GM12801 (cell line): Measurements from ENCODE around the gene COL9A1.

Experiments
- TF ChIP-seq, protein P1 (sequence below): IDR thresholded peaks from one replicate; pipeline ENCODE4 v1.5.1; 2011; ENCODE audit warnings: control low read depth; ENCODE audit not compliant: insufficient read length; ENCODE audit errors: extremely low read depth

Gene COL9A1

DNA sequence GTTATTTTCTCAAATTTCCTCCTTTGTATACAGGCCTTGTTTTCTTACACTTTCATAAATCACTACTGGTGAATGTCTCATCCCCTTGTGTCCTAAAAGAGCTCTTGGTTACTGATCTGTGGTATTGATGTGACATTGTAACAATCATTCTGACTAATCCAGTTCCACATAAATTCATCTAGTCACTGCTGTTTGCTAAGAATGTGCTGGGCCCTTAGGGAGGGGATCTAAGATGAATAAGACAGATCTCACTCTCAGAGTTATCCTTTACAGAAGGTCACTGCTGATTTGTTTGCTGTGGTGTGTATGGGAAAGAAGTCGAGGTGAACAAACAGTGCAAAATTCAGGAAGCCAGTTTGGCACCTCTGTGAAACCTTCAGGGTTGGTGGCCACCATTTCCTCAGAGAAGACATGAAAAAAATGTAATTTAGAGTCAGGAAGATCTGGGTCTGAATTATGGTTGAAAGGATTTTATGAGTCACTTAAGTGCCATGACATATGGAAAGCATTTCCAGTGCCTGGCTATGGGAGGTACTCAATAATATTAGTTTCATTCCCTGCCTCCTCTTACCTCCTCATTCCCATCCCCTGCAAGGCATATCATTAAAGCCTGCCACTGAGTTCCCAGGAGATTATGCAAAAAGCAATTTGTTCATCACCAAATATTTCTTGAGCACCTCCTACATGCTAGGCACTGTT is 121.8 kb downstream of the COL9A1 start:
- TF ChIP-seq, protein P1, sequence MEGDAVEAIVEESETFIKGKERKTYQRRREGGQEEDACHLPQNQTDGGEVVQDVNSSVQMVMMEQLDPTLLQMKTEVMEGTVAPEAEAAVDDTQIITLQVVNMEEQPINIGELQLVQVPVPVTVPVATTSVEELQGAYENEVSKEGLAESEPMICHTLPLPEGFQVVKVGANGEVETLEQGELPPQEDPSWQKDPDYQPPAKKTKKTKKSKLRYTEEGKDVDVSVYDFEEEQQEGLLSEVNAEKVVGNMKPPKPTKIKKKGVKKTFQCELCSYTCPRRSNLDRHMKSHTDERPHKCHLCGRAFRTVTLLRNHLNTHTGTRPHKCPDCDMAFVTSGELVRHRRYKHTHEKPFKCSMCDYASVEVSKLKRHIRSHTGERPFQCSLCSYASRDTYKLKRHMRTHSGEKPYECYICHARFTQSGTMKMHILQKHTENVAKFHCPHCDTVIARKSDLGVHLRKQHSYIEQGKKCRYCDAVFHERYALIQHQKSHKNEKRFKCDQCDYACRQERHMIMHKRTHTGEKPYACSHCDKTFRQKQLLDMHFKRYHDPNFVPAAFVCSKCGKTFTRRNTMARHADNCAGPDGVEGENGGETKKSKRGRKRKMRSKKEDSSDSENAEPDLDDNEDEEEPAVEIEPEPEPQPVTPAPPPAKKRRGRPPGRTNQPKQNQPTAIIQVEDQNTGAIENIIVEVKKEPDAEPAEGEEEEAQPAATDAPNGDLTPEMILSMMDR = no peak

DNA sequence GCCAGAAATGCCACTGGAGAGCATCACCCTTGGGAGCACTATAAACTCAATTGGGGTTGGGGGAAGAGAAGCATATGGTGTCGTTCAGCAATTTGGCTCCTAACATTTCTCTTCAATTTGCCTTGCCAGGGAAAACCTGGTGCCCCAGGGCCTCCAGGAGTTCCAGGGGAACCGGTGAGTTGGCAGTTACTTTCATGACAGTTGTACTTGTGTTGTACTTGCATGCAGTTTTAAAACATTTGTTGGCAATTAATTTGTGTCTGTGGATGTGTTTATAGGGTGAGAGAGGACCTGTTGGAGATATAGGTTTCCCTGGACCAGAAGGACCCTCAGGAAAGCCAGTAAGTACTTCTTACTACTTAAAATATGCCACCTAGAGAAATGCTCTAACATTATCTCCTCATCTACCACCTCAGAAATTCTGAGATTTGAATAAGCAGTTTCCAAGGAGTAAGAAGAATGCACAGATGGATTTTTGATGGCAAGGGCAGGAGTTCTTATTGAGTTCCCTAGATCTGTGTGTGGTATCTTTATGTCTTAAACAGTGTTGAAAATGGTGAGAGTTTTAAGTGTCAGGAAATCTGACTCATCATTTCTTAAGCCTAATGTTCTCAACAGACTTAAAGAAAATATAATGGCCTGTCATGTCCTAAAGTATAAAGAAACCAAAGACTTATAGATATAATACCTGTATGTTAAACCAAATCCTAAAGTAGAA is 122.5 kb downstream of the COL9A1 start:
- TF ChIP-seq, protein P1 = no peak

DNA sequence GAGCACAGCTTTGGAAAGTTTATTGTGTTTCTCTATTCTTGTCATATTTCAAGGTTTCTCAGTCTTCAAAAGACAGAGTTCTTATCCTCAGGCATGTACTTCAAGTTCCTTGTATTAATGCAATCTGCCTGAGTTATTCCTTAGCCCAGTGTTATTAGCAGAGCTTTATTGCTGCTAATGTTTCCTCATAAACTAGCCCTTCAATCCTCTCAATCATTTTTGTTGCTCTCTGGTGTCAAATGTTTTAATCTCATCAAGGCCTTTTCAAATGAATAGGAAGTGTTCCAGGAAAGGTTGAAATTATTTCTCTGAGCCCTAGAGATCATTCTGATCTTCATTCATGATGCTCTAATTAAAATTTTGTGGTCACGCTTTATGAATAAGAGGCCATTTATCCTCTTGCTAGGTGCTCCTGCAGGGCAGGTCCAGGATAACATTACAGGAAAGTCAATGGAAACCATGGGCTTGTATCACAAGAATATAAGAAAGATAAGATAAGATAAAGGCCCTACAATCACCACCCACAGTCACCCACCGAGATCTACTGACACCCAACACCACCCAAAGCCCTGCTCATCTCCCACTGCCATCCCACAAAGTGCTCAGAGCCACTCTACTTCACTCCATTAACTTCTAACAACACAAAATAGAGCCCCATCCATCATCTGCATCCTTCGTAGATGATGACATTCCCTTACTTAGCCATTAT is 125.9 kb downstream of the COL9A1 start:
- TF ChIP-seq, protein P1 = no peak

DNA sequence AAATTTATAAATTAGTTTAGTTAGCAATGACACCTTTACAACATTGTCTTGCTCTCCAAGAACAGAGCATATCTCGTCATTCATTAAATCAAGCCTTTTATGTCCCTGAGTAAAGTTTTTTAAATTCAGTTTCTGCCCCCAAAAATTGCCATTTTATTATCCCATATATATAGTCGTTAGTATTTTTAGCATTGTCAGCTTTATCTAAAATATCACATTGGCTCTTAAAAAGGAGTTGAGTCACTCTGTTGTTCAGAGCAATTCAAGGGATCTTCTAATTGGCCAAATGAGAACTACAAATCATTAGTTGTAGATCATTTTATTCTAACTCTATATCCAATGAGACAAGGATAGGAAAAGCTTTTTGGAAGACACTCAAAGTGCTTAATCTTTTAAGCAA is 127.1 kb downstream of the COL9A1 start:
- TF ChIP-seq, protein P1 = no peak

DNA sequence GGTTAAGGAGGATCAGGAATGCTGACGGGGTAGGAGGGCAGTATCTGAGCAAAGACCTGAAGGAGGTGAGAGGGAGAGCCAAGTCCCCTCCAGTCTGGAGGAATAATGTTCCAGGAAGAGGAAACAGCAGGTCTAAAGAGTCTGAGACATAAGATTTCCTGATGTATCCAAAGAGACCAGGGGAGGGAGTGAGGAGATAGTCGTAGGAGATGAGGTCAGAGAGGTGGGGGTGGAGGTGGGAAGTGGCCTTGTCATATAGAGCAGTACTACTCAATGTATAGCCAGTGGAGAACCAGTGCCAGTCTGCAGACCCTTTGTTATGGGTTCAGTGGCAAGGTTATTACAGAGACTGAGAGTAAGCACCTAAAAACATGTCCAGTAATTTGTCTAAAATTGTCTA is 130.6 kb downstream of the COL9A1 start:
- TF ChIP-seq, protein P1 = no peak

DNA sequence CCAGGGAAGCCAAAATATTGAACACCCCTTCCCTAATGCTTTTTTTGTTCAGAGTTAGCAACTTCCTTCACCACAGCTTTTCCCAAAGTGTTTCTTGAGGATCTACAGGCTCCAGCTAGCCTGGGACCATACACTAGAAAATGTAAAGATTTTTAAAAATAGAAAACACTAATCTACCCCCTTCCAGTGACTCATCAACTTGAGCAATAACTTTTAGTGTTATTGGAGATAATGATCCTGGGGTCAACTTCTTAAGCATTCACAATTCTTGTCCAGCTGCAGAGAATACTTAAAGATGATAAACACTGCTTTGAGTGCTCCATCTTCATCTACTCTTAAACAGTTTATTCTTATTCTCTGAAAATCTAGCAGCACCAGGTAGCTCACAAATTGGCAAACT is 131.6 kb downstream of the COL9A1 start:
- TF ChIP-seq, protein P1 = no peak

DNA sequence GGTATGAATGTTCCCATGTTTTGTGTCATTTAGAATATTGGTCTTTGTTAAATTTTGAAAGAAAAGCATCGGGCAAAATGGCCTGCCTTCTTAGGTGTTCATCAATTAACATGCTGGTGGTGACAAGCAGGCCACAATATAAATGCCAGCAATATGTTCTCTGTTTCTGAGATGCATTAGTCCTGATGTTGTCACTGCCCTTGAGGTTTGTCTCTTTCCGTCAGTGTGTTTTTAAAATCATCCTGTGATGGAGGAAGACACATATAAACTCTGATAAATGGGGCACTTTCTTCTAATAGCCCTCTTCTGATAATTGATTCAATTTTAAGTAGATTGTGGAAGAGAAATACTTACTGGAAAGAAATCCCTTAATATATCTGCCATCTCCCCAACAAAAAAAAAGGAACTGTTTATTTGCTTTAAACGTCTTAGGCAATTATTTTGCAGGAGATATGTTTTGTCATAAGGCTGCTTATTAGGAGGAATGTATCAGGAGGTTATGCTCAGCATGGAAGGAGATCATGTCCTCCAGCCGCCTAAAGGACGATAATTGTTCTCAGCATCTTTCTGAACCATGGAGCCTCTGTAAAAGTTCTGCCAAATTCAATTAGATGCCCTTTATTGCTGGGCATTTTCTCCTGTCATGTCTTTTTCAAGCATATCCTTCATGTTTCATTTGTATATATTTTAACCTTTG is 134.1 kb downstream of the COL9A1 start:
- TF ChIP-seq, protein P1 = no peak
